Measurements from ENCODE around the gene THAP9. TPM values are rescaled to one million over a fixed set of nuclear protein-coding genes. Genes with fewer than 3 reads are reported as not detected.
"Not testable (repeated sequence)": the region's sequence is repeated elsewhere in the genome, so short reads cannot be mapped to it uniquely, and the experiment has no call there.

THAP9 gene
- total RNA-seq, 2 donors from 2014 or later, result 3.5 to 4.9 TPM

GRCh38 chr4:82901183-82901718 is 716 bp downstream of the THAP9 start:
- H3K27ac Mint-ChIP-seq, result no peak overlapping the region
- DNase-seq (no peak), ATAC-seq (no peak)
- peaks cover 18% of the 10 kb centered on the region for H3K4me1 Mint-ChIP-seq
- H3K9me3 ChIP-seq (ENCODE audit: control insufficient read depth, low read length, poor library complexity, severe bottlenecking), result no peaks in the 10 kb centered on the region
- no peaks in the 10 kb centered on the region for H3K36me3 Mint-ChIP-seq (ENCODE audit: low read depth)
- no peak overlapping the region for H3K4me3 Mint-ChIP-seq
- no peaks in the 10 kb centered on the region for H3K27me3 Mint-ChIP-seq

- H3K4me1 Mint-ChIP-seq, result peaks cover 10% of the 10 kb centered on the region
- ATAC-seq (no peak), DNase-seq (no peak)
- H3K9me3 ChIP-seq (ENCODE audit: control insufficient read depth, low read length, poor library complexity, severe bottlenecking), result no peaks in the 10 kb centered on the region
- peak overlapping the region; percentile 45 for H3K27ac Mint-ChIP-seq
- H3K4me3 Mint-ChIP-seq, result no peak overlapping the region
- no peaks in the 10 kb centered on the region for H3K36me3 Mint-ChIP-seq (ENCODE audit: low read depth)
- no peaks in the 10 kb centered on the region for H3K27me3 Mint-ChIP-seq
These were observed 3.2 kb downstream of the THAP9 start for GRCh38 chr4:82903737-82904136.

GRCh38 chr4:82905205-82905604 is 4.7 kb downstream of the THAP9 start:
- ATAC-seq (no peak), DNase-seq (no peak)
- Mint-ChIP-seq H3K4me1 (peaks cover 5% of the 10 kb centered on the region), H3K27ac (no peak overlapping the region), H3K36me3 (ENCODE audit: low read depth) (no peaks in the 10 kb centered on the region), H3K27me3 (no peaks in the 10 kb centered on the region), H3K4me3 (peak overlapping the region; percentile 70)
- H3K9me3 ChIP-seq (ENCODE audit: control insufficient read depth, low read length, poor library complexity, severe bottlenecking), result no peaks in the 10 kb centered on the region

- ATAC-seq, result no peak
- H3K27ac Mint-ChIP-seq, result no peak overlapping the region
These were observed 5.9 kb downstream of the THAP9 start for GRCh38 chr4:82906469-82906868.

GRCh38 chr4:82909326-82909725 is 8.8 kb downstream of the THAP9 start:
- H3K9me3 ChIP-seq (ENCODE audit: control insufficient read depth, low read length, poor library complexity, severe bottlenecking), result no peaks in the 10 kb centered on the region
- no peak overlapping the region for H3K4me3 Mint-ChIP-seq
- H3K4me1 Mint-ChIP-seq, result peaks cover 9% of the 10 kb centered on the region
- H3K27ac Mint-ChIP-seq, result no peak overlapping the region
- H3K27me3 Mint-ChIP-seq, result no peaks in the 10 kb centered on the region
- DNase-seq (no peak), ATAC-seq (no peak)
- peaks cover 6% of the 10 kb centered on the region for H3K36me3 Mint-ChIP-seq (ENCODE audit: low read depth)

More at GRCh38 chr4:82906469-82906868, 5.9 kb downstream of the THAP9 start:
- no peak overlapping the region for H3K4me3 Mint-ChIP-seq
- H3K27me3 Mint-ChIP-seq, result no peaks in the 10 kb centered on the region
- H3K9me3 ChIP-seq (ENCODE audit: control insufficient read depth, low read length, poor library complexity, severe bottlenecking), result no peaks in the 10 kb centered on the region
- peaks cover 9% of the 10 kb centered on the region for H3K4me1 Mint-ChIP-seq
- DNase-seq, result no peak
- peaks cover 6% of the 10 kb centered on the region for H3K36me3 Mint-ChIP-seq (ENCODE audit: low read depth)

- Mint-ChIP-seq H3K4me3 (no peak overlapping the region), H3K4me1 (peaks cover 4% of the 10 kb centered on the region), H3K36me3 (ENCODE audit: low read depth) (peaks cover 6% of the 10 kb centered on the region), H3K27ac (no peak overlapping the region), H3K27me3 (no peaks in the 10 kb centered on the region)
- DNase-seq (no peak), ATAC-seq (no peak)
- no peaks in the 10 kb centered on the region for H3K9me3 ChIP-seq (ENCODE audit: control insufficient read depth, low read length, poor library complexity, severe bottlenecking)
These were observed 12.8 kb downstream of the THAP9 start for GRCh38 chr4:82913305-82913704.

GRCh38 chr4:82913968-82914367 is 13.4 kb downstream of the THAP9 start:
- H3K36me3 Mint-ChIP-seq (ENCODE audit: low read depth); H3K27ac Mint-ChIP-seq; H3K4me1 Mint-ChIP-seq; H3K27me3 Mint-ChIP-seq; ATAC-seq; H3K9me3 ChIP-seq (ENCODE audit: control insufficient read depth, low read length, poor library complexity, severe bottlenecking); H3K4me3 Mint-ChIP-seq; DNase-seq: not testable (repeated sequence)

- Mint-ChIP-seq H3K4me1 (no peaks in the 10 kb centered on the region), H3K36me3 (ENCODE audit: low read depth) (no peaks in the 10 kb centered on the region), H3K27ac (no peak overlapping the region), H3K27me3 (no peaks in the 10 kb centered on the region), H3K4me3 (no peak overlapping the region)
- no peaks in the 10 kb centered on the region for H3K9me3 ChIP-seq (ENCODE audit: control insufficient read depth, low read length, poor library complexity, severe bottlenecking)
- DNase-seq, result no peak
- no peak for ATAC-seq
These were observed 17.6 kb downstream of the THAP9 start for GRCh38 chr4:82918091-82918490.

GRCh38 chr4:82919386-82919785 is 18.9 kb downstream of the THAP9 start:
- no peak for ATAC-seq
- Mint-ChIP-seq H3K36me3 (ENCODE audit: low read depth) (no peaks in the 10 kb centered on the region), H3K27me3 (no peaks in the 10 kb centered on the region), H3K4me1 (no peaks in the 10 kb centered on the region), H3K4me3 (no peak overlapping the region), H3K27ac (no peak overlapping the region)
- no peak for DNase-seq
- no peaks in the 10 kb centered on the region for H3K9me3 ChIP-seq (ENCODE audit: control insufficient read depth, low read length, poor library complexity, severe bottlenecking)

GRCh38 chr4:82921795-82922194 is 21.3 kb downstream of the THAP9 start:
- no peak for DNase-seq
- no peaks in the 10 kb centered on the region for H3K9me3 ChIP-seq (ENCODE audit: control insufficient read depth, low read length, poor library complexity, severe bottlenecking)
- H3K27ac Mint-ChIP-seq, result no peak overlapping the region
- no peaks in the 10 kb centered on the region for H3K4me1 Mint-ChIP-seq
- H3K4me3 Mint-ChIP-seq, result no peak overlapping the region
- no peaks in the 10 kb centered on the region for H3K27me3 Mint-ChIP-seq
- no peak for ATAC-seq
- H3K36me3 Mint-ChIP-seq (ENCODE audit: low read depth), result no peaks in the 10 kb centered on the region

- H3K27me3 Mint-ChIP-seq, result no peaks in the 10 kb centered on the region
- no peak overlapping the region for H3K4me3 Mint-ChIP-seq
- H3K4me1 Mint-ChIP-seq, result peaks cover 7% of the 10 kb centered on the region
- no peaks in the 10 kb centered on the region for H3K9me3 ChIP-seq (ENCODE audit: control insufficient read depth, low read length, poor library complexity, severe bottlenecking)
- ATAC-seq (no peak), DNase-seq (no peak)
- H3K27ac Mint-ChIP-seq, result no peak overlapping the region
- peaks cover 5% of the 10 kb centered on the region for H3K36me3 Mint-ChIP-seq (ENCODE audit: low read depth)
These were observed 30.6 kb downstream of the THAP9 start for GRCh38 chr4:82930848-82931755.

GRCh38 chr4:82934441-82934840 is 33.9 kb downstream of the THAP9 start:
- H3K4me1 Mint-ChIP-seq, result peaks cover 4% of the 10 kb centered on the region

GRCh38 chr4:82939414-82939813 is 38.9 kb downstream of the THAP9 start:
- H3K9me3 ChIP-seq (ENCODE audit: control insufficient read depth, low read length, poor library complexity, severe bottlenecking), result no peaks in the 10 kb centered on the region
- ATAC-seq (no peak), DNase-seq (no peak)
- H3K27ac Mint-ChIP-seq, result no peak overlapping the region
- H3K36me3 Mint-ChIP-seq (ENCODE audit: low read depth), result peaks cover 15% of the 10 kb centered on the region
- H3K4me3 Mint-ChIP-seq, result no peak overlapping the region
- H3K4me1 Mint-ChIP-seq, result peaks cover 9% of the 10 kb centered on the region
- no peaks in the 10 kb centered on the region for H3K27me3 Mint-ChIP-seq

More at GRCh38 chr4:82934441-82934840, 33.9 kb downstream of the THAP9 start:
- H3K9me3 ChIP-seq (ENCODE audit: control insufficient read depth, low read length, poor library complexity, severe bottlenecking), result no peaks in the 10 kb centered on the region
- ATAC-seq, result no peak
- no peak overlapping the region for H3K4me3 Mint-ChIP-seq
- no peak overlapping the region for H3K27ac Mint-ChIP-seq
- no peaks in the 10 kb centered on the region for H3K27me3 Mint-ChIP-seq
- H3K36me3 Mint-ChIP-seq (ENCODE audit: low read depth), result peaks cover 5% of the 10 kb centered on the region
- no peak for DNase-seq

GRCh38 chr4:82947498-82947897 is 47.0 kb downstream of the THAP9 start:
- Mint-ChIP-seq H3K36me3 (ENCODE audit: low read depth) (peaks cover 3% of the 10 kb centered on the region), H3K27ac (no peak overlapping the region), H3K27me3 (no peaks in the 10 kb centered on the region), H3K4me1 (peaks cover 6% of the 10 kb centered on the region), H3K4me3 (no peak overlapping the region)
- H3K9me3 ChIP-seq (ENCODE audit: control insufficient read depth, low read length, poor library complexity, severe bottlenecking), result no peaks in the 10 kb centered on the region
- ATAC-seq (no peak), DNase-seq (no peak)

All from T-helper 17 cell (primary cell).